SH-SY5Y (cell line): ENCODE measurements around the gene VLDLR.

Experiments
- GATA2 ChIP-seq: IDR thresholded peaks from 2 replicates; pipeline ENCODE4 v1.6.1; 2011; ENCODE audit warnings: mild to moderate bottlenecking, low read depth, low read length
- GATA3 ChIP-seq: IDR thresholded peaks from 2 replicates; pipeline ENCODE4 v1.6.1; 2011; ENCODE audit warnings: low read depth, mild to moderate bottlenecking, low read length, moderate library complexity

GRCh38 chr9:2623288-2624050 is 1.9 kb downstream of the VLDLR start:
- TF ChIP-seq GATA2 (no peak), GATA3 (no peak)
